ENCODE measurements around the gene LACTBL1.

Gene LACTBL1

GRCh38 chr1:22916471-22916820 lies 56.2 kb downstream of the LACTBL1 start:
- Histone ChIP-seq H3K9ac (ENCODE audit: low read depth, low read length) (no peak overlapping the region), H3K9me3 (ENCODE audit: control insufficient read depth, insufficient read depth, low read length) (no peaks in the 10 kb centered on the region), H3K36me3 (ENCODE audit: insufficient read depth, low read length) (no peaks in the 10 kb centered on the region; the same call in 1 of the 2 replicates), H3K4me1 (ENCODE audit: insufficient read depth, low read length) (no peaks in the 10 kb centered on the region; the same call in 1 of the 2 replicates)

- no peaks in the 10 kb centered on the region; the same call in 1 of the 2 replicates for H3K36me3 ChIP-seq (ENCODE audit: insufficient read depth, low read length)
- no peaks in the 10 kb centered on the region; the same call in 1 of the 2 replicates for H3K4me1 ChIP-seq (ENCODE audit: insufficient read depth, low read length)
- no peaks in the 10 kb centered on the region for H3K9me3 ChIP-seq (ENCODE audit: control insufficient read depth, insufficient read depth, low read length)
- H3K9ac ChIP-seq (ENCODE audit: low read depth, low read length) = no peak overlapping the region
Observed at GRCh38 chr1:22915816-22916470, 56.7 kb downstream of the LACTBL1 start.

GRCh38 chr1:22915231-22915630 lies 57.4 kb downstream of the LACTBL1 start:
- Histone ChIP-seq H3K9me3 (ENCODE audit: control insufficient read depth, insufficient read depth, low read length) (no peaks in the 10 kb centered on the region), H3K4me1 (ENCODE audit: insufficient read depth, low read length) (no peaks in the 10 kb centered on the region; the same call in 1 of the 2 replicates), H3K9ac (ENCODE audit: low read depth, low read length) (no peak overlapping the region), H3K36me3 (ENCODE audit: insufficient read depth, low read length) (no peaks in the 10 kb centered on the region; the same call in 1 of the 2 replicates)

GRCh38 chr1:22914633-22915217 lies 57.9 kb downstream of the LACTBL1 start:
- Histone ChIP-seq H3K9ac (ENCODE audit: low read depth, low read length) (no peak overlapping the region), H3K4me1 (ENCODE audit: insufficient read depth, low read length) (no peaks in the 10 kb centered on the region; the same call in 1 of the 2 replicates), H3K36me3 (ENCODE audit: insufficient read depth, low read length) (no peaks in the 10 kb centered on the region; the same call in 1 of the 2 replicates), H3K9me3 (ENCODE audit: control insufficient read depth, insufficient read depth, low read length) (no peaks in the 10 kb centered on the region)

- no peaks in the 10 kb centered on the region for H3K4me1 ChIP-seq (ENCODE audit: insufficient read depth, low read length)
- no peaks in the 10 kb centered on the region; the same call in 1 of the 2 replicates for H3K36me3 ChIP-seq (ENCODE audit: insufficient read depth, low read length)
- no peaks in the 10 kb centered on the region for H3K9me3 ChIP-seq (ENCODE audit: control insufficient read depth, insufficient read depth, low read length)
- no peak overlapping the region for H3K9ac ChIP-seq (ENCODE audit: low read depth, low read length)
Observed at GRCh38 chr1:22914156-22914555, 58.5 kb downstream of the LACTBL1 start.

GRCh38 chr1:22913421-22914141 lies 59.1 kb downstream of the LACTBL1 start:
- Histone ChIP-seq H3K9me3 (ENCODE audit: control insufficient read depth, insufficient read depth, low read length) (no peaks in the 10 kb centered on the region), H3K4me1 (ENCODE audit: insufficient read depth, low read length) (no peaks in the 10 kb centered on the region)

GRCh38 chr1:22912311-22912710 lies 60.4 kb downstream of the LACTBL1 start:
- Histone ChIP-seq H3K9ac (ENCODE audit: low read depth, low read length) (no peak overlapping the region), H3K36me3 (ENCODE audit: insufficient read depth, low read length) (no peaks in the 10 kb centered on the region; the same call in 1 of the 2 replicates), H3K4me1 (ENCODE audit: insufficient read depth, low read length) (no peaks in the 10 kb centered on the region), H3K9me3 (ENCODE audit: control insufficient read depth, insufficient read depth, low read length) (no peaks in the 10 kb centered on the region)

More at GRCh38 chr1:22913421-22914141, 59.1 kb downstream of the LACTBL1 start:
- Histone ChIP-seq H3K9ac (ENCODE audit: low read depth, low read length) (no peak overlapping the region), H3K36me3 (ENCODE audit: insufficient read depth, low read length) (no peaks in the 10 kb centered on the region; the same call in 1 of the 2 replicates)

GRCh38 chr1:22910986-22911651 lies 61.5 kb downstream of the LACTBL1 start:
- Histone ChIP-seq H3K4me1 (ENCODE audit: insufficient read depth, low read length) (no peaks in the 10 kb centered on the region), H3K9ac (ENCODE audit: low read depth, low read length) (no peak overlapping the region), H3K36me3 (ENCODE audit: insufficient read depth, low read length) (no peaks in the 10 kb centered on the region; the same call in 1 of the 2 replicates), H3K9me3 (ENCODE audit: control insufficient read depth, insufficient read depth, low read length) (no peaks in the 10 kb centered on the region)

GRCh38 chr1:22910286-22910685 lies 62.4 kb downstream of the LACTBL1 start:
- no peaks in the 10 kb centered on the region; the same call in 1 of the 2 replicates for H3K36me3 ChIP-seq (ENCODE audit: insufficient read depth, low read length)
- H3K4me1 ChIP-seq (ENCODE audit: insufficient read depth, low read length) = no peaks in the 10 kb centered on the region
- H3K9me3 ChIP-seq (ENCODE audit: control insufficient read depth, insufficient read depth, low read length) = no peaks in the 10 kb centered on the region
- H3K9ac ChIP-seq (ENCODE audit: low read depth, low read length) = no peak overlapping the region

- Histone ChIP-seq H3K9me3 (ENCODE audit: control insufficient read depth, insufficient read depth, low read length) (no peaks in the 10 kb centered on the region), H3K4me1 (ENCODE audit: insufficient read depth, low read length) (no peaks in the 10 kb centered on the region), H3K36me3 (ENCODE audit: insufficient read depth, low read length) (no peaks in the 10 kb centered on the region; the same call in 1 of the 2 replicates), H3K9ac (ENCODE audit: low read depth, low read length) (no peak overlapping the region)
Observed at GRCh38 chr1:22908880-22909426, 63.7 kb downstream of the LACTBL1 start.

GRCh38 chr1:22907528-22907927 lies 65.1 kb downstream of the LACTBL1 start:
- H3K4me1 ChIP-seq (ENCODE audit: insufficient read depth, low read length) = no peaks in the 10 kb centered on the region
- no peaks in the 10 kb centered on the region for H3K9me3 ChIP-seq (ENCODE audit: control insufficient read depth, insufficient read depth, low read length)
- no peaks in the 10 kb centered on the region; the same call in 1 of the 2 replicates for H3K36me3 ChIP-seq (ENCODE audit: insufficient read depth, low read length)
- H3K9ac ChIP-seq (ENCODE audit: low read depth, low read length) = no peak overlapping the region

- H3K9ac ChIP-seq (ENCODE audit: low read depth, low read length) = no peak overlapping the region
- H3K4me1 ChIP-seq (ENCODE audit: insufficient read depth, low read length) = no peaks in the 10 kb centered on the region
- no peaks in the 10 kb centered on the region for H3K9me3 ChIP-seq (ENCODE audit: control insufficient read depth, insufficient read depth, low read length)
- H3K36me3 ChIP-seq (ENCODE audit: insufficient read depth, low read length) = no peaks in the 10 kb centered on the region; the same call in 1 of the 2 replicates
Observed at GRCh38 chr1:22906968-22907367, 65.7 kb downstream of the LACTBL1 start.

- H3K9ac ChIP-seq (ENCODE audit: low read depth, low read length) = no peak overlapping the region
- H3K9me3 ChIP-seq (ENCODE audit: control insufficient read depth, insufficient read depth, low read length) = no peaks in the 10 kb centered on the region
- H3K36me3 ChIP-seq (ENCODE audit: insufficient read depth, low read length) = no peaks in the 10 kb centered on the region; the same call in 1 of the 2 replicates
- no peaks in the 10 kb centered on the region for H3K4me1 ChIP-seq (ENCODE audit: insufficient read depth, low read length)
Observed at GRCh38 chr1:22903113-22903512, 69.6 kb downstream of the LACTBL1 start.
